NCI-H2171 (cell line): ENCODE measurements around the gene POTEF.
"Not testable (repeated sequence)": the region's sequence is repeated elsewhere in the genome, so short reads cannot be mapped to it uniquely, and the experiment has no call there.

Experiments used
- DNase-seq: peaks from one replicate; lab custom pipeline; 2025; lab: John Stamatoyannopoulos, UW

POTEF gene

GRCh38 chr2:130127726-130128125 is 1.3 kb downstream of the POTEF start:
- not testable (repeated sequence) for DNase-seq

GRCh38 chr2:130120924-130121323 is 8.1 kb downstream of the POTEF start:
- DNase-seq = not testable (repeated sequence)

- DNase-seq = not testable (repeated sequence)
These were observed 26.2 kb downstream of the POTEF start for GRCh38 chr2:130102597-130103363.

DNA sequence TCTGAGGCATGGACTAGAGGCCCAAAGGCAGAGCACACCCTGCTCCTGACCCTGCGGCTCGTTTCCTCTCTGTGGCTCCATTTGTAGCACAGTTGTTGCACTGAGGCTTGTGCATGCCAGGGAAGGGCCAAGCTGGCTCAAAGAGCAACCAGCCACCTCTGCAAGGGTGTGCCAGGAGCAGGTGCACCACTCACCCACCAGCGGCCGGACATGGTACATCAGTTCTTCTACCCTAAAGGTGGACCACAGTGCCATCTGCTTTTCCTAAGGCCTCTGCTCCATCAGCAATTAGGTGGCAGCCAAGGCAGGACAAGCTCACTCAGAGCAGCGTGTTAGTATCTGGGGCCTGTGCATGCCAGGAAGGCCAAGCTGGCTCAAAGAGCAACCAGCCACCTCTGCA is 66.4 kb downstream of the POTEF start:
- not testable (repeated sequence) for DNase-seq

- not testable (repeated sequence) for DNase-seq
These were observed 69.0 kb downstream of the POTEF start for GRCh38 chr2:130059982-130060381.

GRCh38 chr2:130056336-130056735 is 72.7 kb downstream of the POTEF start:
- not testable (repeated sequence) for DNase-seq

DNA sequence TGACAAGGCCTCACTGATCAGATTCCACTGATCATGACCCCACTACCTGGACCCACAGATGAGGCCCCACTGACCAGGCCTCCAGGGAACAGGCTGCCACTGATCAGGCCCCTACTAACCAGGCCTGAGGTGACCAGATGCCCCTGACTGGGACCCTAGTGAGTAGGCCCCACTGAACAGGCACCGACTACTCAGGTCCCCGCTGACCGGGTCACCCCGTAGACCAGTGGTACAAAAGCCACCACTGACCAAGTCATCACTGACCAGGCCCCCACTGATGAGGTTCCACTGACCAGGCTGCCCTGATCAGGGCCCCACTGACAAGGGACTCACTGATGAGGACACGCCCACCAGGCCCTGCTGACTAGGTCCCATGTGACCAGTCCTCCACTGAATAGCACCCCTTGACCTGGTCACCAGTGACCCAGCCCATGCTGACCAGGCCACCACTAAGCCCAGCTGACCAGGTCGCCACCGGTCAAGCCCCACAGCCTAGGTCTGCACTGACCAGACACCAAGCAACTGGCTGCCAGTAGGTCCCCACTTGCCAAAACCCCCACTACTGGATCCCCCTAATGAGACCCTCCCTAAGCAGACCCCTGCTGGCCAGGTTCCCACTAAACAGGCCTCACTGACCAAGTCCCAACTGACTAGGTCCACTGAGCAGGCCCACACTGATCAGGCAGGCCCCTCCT is 75.7 kb downstream of the POTEF start:
- not testable (repeated sequence) for DNase-seq

- not testable (repeated sequence) for DNase-seq
These were observed 76.6 kb downstream of the POTEF start for GRCh38 chr2:130052376-130052775.

- not testable (repeated sequence) for DNase-seq
These were observed 80.6 kb downstream of the POTEF start for GRCh38 chr2:130048422-130048821.

GRCh38 chr2:130038265-130038603 is 90.8 kb downstream of the POTEF start:
- not testable (repeated sequence) for DNase-seq

- not testable (repeated sequence) for DNase-seq
These were observed 103.1 kb downstream of the POTEF start for GRCh38 chr2:130025931-130026330.
